ENCODE measurements around the gene DYNC2I2. TPM values are rescaled to one million over a fixed set of nuclear protein-coding genes. Genes with fewer than 3 reads are reported as not detected.
"Not testable (repeated sequence)": the region's sequence is repeated elsewhere in the genome, so short reads cannot be mapped to it uniquely, and the experiment has no call there.

Gene DYNC2I2
- total RNA-seq, 4 donors from 2014 or later: 36.6 to 46.8 (median 44.0) TPM

GRCh38 chr9:128677794-128678193 is 21.1 kb upstream of the DYNC2I2 start:
- no peak overlapping the region for H3K4me3 ChIP-seq (ENCODE audit: low read depth, poor library complexity, severe bottlenecking)
- no peak for DNase-seq (ENCODE audit: low spot score in 2 of 2)
- no peak for TF ChIP-seq POLR2A (IDR thresholded peaks at IDR 0.05)
- intact Hi-C loops (cut with DNase I; ENCODE audit: low total_unique reads): no loop called here
- 81 to 85% methylated on average over 10 of the region's 10 CpGs for WGBS, 2 donors

GRCh38 chr9:128675382-128675781 is 18.7 kb upstream of the DYNC2I2 start:
- DNase-seq (ENCODE audit: low spot score in 2 of 2): no peak
- intact Hi-C loops (cut with DNase I; ENCODE audit: low total_unique reads): no loop called here
- H3K4me3 ChIP-seq (ENCODE audit: low read depth, poor library complexity, severe bottlenecking): no peak overlapping the region
- WGBS, 2 donors: 96 to 98% methylated on average over 4 of the region's 4 CpGs
- TF ChIP-seq, protein P1, sequence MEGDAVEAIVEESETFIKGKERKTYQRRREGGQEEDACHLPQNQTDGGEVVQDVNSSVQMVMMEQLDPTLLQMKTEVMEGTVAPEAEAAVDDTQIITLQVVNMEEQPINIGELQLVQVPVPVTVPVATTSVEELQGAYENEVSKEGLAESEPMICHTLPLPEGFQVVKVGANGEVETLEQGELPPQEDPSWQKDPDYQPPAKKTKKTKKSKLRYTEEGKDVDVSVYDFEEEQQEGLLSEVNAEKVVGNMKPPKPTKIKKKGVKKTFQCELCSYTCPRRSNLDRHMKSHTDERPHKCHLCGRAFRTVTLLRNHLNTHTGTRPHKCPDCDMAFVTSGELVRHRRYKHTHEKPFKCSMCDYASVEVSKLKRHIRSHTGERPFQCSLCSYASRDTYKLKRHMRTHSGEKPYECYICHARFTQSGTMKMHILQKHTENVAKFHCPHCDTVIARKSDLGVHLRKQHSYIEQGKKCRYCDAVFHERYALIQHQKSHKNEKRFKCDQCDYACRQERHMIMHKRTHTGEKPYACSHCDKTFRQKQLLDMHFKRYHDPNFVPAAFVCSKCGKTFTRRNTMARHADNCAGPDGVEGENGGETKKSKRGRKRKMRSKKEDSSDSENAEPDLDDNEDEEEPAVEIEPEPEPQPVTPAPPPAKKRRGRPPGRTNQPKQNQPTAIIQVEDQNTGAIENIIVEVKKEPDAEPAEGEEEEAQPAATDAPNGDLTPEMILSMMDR (IDR thresholded peaks at IDR 0.05): no peak
- TF ChIP-seq POLR2A (IDR thresholded peaks at IDR 0.05): no peak

GRCh38 chr9:128669786-128670185 is 13.1 kb upstream of the DYNC2I2 start:
- TF ChIP-seq, protein P1 (IDR thresholded peaks at IDR 0.05): no peak
- no peak for TF ChIP-seq POLR2A (IDR thresholded peaks at IDR 0.05)
- intact Hi-C loops (cut with DNase I; ENCODE audit: low total_unique reads): no loop called here
- H3K4me3 ChIP-seq (ENCODE audit: low read depth, poor library complexity, severe bottlenecking): no peak overlapping the region
- 95% methylated on average over 6 of the region's 6 CpGs for WGBS, 2 donors
- peak in 1 of 2 donors; percentile 34 for DNase-seq (ENCODE audit: low spot score in 2 of 2)

DNA sequence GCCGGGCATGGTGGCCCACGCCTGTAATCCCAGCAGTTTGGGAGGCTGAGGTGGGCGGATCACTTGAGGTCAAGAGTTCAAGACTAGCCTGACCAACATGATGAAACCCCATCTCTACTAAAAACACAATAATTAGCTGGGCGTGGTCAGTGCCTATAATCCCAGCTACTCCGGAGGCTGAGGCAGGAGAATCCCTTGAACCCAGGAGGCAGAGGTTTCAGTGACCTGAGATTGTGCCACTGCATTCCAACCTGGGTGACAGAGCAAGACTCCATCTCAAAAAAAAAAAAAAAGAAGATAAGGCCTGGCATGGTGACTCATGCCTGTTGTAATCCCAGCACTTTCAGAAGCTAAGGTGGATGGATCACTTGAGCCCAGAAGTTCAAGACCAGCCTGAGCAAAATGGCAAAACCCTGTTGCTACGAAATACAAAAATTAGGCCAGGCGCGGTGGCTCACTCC is 9.9 kb upstream of the DYNC2I2 start:
- intact Hi-C loops (cut with DNase I; ENCODE audit: low total_unique reads); DNase-seq (ENCODE audit: low spot score in 2 of 2); H3K4me3 ChIP-seq (ENCODE audit: low read depth, poor library complexity, severe bottlenecking): not testable (repeated sequence)
- 87 to 90% methylated on average over 8 of the region's 8 CpGs for WGBS, 2 donors

DNA sequence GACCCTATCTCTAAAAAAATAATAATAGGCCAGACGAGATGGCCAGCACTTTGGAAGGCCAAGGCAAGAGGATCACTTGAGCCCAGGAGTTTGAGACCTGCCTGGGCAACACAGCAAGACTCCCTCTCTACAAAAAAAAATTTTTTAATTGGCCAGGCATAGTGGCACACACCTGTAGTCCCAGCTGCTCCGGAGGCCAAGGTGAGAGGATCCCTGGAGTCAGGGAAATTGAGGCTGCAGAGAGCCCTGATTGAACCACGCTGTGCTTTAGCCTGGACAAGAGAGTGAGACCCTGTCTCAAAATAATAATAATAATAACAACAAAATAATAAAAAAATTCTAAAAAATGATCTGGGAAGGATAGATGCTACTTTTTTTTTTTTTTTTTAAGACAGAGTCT is 1.1 kb upstream of the DYNC2I2 start:
- intact Hi-C loops (cut with DNase I; ENCODE audit: low total_unique reads): no loop called here

DNA sequence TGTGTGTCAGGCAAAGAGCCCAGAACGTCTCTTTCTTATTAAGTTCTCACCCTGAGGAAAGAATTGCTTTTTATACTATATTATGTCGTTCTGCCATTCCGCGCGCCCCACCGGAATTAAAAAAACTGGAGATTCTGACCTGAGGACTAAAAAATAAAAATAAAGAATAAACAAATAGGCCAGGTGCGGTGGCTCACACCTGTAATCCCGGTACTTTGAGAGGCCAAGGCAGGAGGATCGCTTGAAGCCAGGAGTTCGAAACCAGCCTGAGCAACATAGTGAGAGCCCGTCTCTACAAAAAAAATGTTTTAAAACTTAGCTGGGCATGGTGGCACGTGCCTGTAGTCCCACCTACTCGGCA is 677 bp upstream of the DYNC2I2 start:
- DNase-seq (ENCODE audit: low spot score in 2 of 2): no peak
- 95 to 96% methylated on average over 13 of the region's 13 CpGs for WGBS, 2 donors
- TF ChIP-seq, protein P1 (IDR thresholded peaks at IDR 0.05): no peak
- TF ChIP-seq POLR2A (IDR thresholded peaks at IDR 0.05): no peak
- no peak overlapping the region for H3K4me3 ChIP-seq (ENCODE audit: low read depth, poor library complexity, severe bottlenecking)
- intact Hi-C loops (cut with DNase I; ENCODE audit: low total_unique reads): no loop called here

More for the DNA sequence above, 1.1 kb upstream of the DYNC2I2 start:
- 95 to 99% methylated on average over 3 of the region's 3 CpGs for WGBS, 2 donors
- H3K4me3 ChIP-seq (ENCODE audit: low read depth, poor library complexity, severe bottlenecking): no peak overlapping the region
- DNase-seq (ENCODE audit: low spot score in 2 of 2): no peak
- TF ChIP-seq, protein P1 (IDR thresholded peaks at IDR 0.05): no peak
- no peak for TF ChIP-seq POLR2A (IDR thresholded peaks at IDR 0.05)

GRCh38 chr9:128654481-128654880 is 2.2 kb downstream of the DYNC2I2 start:
- TF ChIP-seq, protein P1 (IDR thresholded peaks at IDR 0.05): no peak
- TF ChIP-seq POLR2A (IDR thresholded peaks at IDR 0.05): no peak
- DNase-seq (ENCODE audit: low spot score in 2 of 2): no peak
- intact Hi-C loops (cut with DNase I; ENCODE audit: low total_unique reads): no loop called here
- H3K4me3 ChIP-seq (ENCODE audit: low read depth, poor library complexity, severe bottlenecking): no peak overlapping the region
- WGBS, 2 donors: 95 to 100% methylated on average over 1 of the region's 1 CpG

Data from lower leg skin (tissue), 4 donors.